Stimulated activated CD4-positive, alpha-beta T cell treated with anti-CD3 and anti-CD28 coated beads, Interleukin-4, amount 100 ng/mL, for 1 hour (primary cell): Measurements from ENCODE around the gene CENPVL3.
"Not testable (repeated sequence)": the region's sequence is repeated elsewhere in the genome, so short reads cannot be mapped to it uniquely, and the experiment has no call there.

Source experiments
- DNase-seq: peaks from one replicate; pipeline ENCODE4 v3.0.0-alpha.2; 2020

CENPVL3 gene

DNA sequence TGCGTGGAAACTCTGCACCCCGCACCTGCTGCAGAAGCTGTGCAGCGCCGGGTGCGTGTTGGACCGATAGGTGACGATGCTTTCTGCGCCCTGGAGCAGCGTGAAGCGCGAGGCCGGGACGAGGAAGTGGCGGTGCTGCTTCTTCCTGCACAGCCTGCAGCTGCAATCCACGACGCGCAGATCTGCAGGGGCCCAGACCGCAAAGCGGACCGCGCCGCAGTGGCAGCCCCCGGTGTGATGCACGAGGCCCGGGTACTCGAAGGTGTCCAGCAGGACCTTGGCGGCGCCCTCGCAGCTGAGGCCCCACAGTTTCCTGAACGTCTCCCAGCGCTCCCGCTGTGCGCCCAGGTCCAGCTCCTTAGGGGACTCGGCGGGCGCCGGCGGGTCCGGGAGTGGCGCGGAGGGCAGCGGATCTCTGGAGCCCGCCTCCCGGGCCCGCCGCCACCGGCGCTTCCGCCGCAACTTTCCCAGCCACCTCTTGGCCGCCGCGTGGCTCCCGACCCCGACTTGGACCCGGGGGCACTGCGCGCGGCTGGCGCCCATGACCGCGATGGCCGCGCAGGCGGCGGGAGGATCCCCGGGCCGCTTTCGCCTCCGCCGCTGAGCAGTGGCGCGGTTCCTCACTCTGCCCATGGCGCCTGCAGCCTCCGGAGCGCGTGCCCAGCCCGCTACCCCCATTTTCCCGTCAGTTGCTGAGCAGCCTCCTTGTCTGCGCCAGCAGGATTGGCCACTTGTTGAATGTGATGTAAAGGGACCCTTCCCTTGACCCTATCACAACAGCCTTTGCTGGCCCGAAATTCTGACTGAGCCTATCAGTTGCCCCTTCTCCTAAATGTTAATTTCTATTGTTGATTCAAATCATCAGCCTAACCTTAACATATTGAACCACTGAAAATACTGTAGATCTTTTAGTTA lies at the start of gene CENPVL3:
CENPVL3 (minus strand) TSS at position 672 of the 915 bp plus-strand sequence; CDS start at position 633, 39 bp downstream.
- not testable (repeated sequence) for DNase-seq

DNA sequence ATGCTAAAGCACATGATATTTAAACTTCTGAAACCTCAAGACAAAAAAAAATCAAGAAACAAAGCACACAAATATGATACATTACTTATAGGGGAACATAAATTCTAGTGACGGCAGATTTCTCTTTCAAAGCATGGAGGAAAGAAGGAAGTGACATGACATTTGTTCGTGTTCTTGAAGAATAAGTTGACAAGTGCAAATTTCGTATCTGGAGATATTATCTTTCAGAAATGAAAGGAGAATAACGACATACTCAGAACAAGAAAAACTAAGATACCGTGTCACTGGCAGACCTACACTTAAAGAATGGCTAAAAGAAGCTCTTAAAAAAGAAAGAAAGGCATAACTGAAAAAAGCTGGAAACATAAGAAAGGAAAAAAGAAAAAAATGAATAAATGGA lies 47.3 kb upstream of the CENPVL3 start:
- DNase-seq = no peak

- no peak for DNase-seq
These were observed 24.7 kb upstream of the CENPVL3 start for GRCh38 chrX:51643377-51643776.

GRCh38 chrX:51641421-51642021 lies 22.8 kb upstream of the CENPVL3 start:
- no peak for DNase-seq

DNA sequence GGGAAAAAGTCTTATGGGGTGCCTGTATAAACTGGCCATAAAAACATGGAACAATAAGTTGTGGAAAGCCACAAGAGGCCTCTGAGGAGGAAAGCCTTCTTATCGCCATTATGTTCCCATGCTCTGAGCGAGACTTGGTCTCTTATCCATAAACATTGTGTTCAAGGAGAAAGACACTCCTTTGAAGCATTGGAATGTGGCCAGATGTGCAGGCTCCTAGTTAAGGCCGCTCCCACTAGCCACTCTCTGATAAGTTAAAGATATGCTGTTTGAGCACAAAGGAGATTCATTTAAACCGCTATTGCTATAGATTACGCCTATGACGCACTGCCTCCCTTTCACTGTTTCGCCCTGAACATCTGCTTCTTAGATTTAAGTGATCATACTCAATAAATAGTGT lies 17.8 kb upstream of the CENPVL3 start:
- not testable (repeated sequence) for DNase-seq

GRCh38 chrX:51614353-51615012 lies 4.2 kb downstream of the CENPVL3 start:
- DNase-seq = no peak

- no peak for DNase-seq
These were observed 9.9 kb downstream of the CENPVL3 start for GRCh38 chrX:51608766-51609165.

DNA sequence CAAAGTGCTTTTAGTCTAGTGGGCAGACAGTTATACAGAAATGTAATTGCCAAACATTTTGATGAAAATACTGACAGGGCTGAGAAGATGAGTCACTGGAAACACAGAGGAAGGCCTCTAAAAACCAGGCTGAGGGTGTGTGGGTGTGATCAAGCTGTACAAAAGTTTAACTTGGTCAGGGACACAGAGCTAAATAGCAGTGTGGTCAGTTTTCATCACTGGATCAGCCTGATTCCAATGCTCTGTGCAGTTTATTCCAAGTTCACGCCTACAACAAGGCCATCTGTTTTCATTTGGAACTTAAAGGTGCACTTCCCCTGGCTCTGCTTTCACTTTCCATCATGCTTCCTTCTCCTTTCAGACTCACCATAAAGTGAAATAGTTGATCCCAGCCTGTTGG lies 10.6 kb downstream of the CENPVL3 start:
- no peak for DNase-seq

DNA sequence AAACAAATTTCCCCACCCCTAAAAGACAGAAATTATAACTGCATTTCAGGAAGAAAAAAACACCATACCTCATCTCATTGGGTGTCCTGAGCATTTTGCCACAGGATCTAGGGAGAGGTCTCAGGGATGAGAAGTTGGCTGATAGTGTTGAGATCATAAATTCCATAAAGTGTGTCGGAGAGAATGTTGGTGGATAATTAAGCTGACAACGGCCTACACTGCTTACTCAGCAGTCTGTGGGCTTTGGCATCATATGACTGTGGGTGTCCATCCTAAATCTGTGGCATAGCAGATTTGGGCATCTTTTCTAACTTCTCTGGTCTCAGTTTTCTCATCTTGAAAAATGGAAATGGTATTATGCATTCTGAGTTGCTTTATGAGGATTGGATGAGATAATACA lies 12.3 kb downstream of the CENPVL3 start:
- DNase-seq = no peak

DNA sequence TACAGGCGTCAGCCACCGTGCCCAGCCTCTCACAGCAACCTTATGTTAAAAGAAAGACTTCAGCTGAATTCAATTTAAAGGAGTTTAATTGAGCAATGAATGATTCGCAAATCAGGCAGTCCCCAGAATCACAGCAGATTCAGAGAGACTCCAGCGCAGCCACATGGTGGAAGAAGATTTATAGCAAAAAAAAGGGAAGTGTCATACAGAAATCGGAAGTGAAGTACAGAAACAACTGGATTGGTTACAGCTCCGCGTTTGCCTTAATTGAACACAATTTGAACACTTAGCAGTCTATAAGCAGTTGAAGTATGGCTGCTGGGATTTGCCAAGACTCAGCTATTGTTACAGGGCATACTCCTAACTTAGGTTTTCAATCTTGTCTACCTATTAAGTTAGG lies 19.8 kb downstream of the CENPVL3 start:
- DNase-seq = no peak

GRCh38 chrX:51571874-51572273 lies 46.8 kb downstream of the CENPVL3 start:
- DNase-seq = no peak

GRCh38 chrX:51569561-51569960 lies 49.2 kb downstream of the CENPVL3 start:
- no peak for DNase-seq

DNA sequence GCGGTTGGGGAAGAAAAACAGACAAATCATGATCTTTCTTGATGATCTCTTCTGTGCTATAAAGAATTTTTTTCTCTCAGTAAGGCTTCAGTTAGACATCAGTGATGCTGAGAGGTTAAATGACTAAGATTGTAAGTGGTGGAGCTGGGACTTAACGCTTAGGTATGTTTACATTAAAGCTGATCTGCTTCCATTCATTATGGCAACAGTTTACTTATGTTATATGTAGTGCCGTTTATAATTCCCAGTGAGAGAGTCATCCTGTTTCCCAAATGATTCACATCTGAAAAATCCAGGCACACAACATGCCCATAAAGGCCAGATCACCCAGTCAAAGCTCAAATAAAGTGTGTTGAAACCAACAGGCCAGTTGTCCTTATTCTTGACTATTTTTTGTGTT lies 50.1 kb downstream of the CENPVL3 start:
- DNase-seq = no peak
